ENCODE measurements around the gene UBALD1.
"Not testable (repeated sequence)": the region's sequence is repeated elsewhere in the genome, so short reads cannot be mapped to it uniquely, and the experiment has no call there.

UBALD1 gene

DNA sequence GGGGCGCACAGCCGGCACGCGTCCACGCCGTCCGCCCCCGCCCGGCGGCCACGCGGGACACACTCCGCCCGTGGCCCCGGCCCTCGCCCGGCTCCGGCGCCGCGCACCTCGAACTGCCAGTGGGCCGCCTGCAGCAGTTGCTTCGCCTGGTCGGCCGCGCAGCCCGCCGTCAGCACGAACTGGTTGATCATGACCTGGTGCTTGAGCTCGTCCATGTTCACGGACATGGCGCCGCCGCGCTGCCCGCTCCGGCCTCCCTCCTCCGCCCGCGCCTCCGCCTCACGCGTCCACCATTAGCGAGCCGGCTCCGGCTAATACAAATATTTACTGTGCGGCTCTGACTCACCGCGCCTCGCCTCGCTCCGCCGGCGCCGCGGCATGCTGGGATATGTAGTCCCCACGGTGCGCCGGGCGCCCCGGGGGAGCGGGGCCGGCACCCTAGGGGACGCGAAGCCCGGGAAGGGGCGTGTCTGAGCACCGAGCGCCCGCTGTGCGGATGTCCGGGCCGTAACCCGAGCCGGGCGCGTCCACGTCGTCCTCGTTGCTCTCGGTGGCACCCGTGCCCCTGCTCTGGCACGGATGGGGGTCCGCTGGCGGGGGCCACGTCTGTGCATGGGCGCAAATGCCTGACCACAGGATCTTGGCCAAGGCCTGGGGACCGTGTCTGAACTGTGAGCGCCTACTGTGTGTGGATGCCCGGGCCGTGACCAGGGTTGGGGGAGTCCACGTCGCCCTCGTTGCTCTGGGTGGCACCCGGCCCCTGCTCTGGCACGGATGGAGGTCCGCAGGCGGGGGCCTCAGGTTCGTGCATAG is at the start of gene UBALD1:
TSS of gene UBALD1 (minus strand) at position 318 of the 813 bp plus-strand sequence. CDS start at position 227, 91 bp downstream.
- no peak for DNase-seq

DNA sequence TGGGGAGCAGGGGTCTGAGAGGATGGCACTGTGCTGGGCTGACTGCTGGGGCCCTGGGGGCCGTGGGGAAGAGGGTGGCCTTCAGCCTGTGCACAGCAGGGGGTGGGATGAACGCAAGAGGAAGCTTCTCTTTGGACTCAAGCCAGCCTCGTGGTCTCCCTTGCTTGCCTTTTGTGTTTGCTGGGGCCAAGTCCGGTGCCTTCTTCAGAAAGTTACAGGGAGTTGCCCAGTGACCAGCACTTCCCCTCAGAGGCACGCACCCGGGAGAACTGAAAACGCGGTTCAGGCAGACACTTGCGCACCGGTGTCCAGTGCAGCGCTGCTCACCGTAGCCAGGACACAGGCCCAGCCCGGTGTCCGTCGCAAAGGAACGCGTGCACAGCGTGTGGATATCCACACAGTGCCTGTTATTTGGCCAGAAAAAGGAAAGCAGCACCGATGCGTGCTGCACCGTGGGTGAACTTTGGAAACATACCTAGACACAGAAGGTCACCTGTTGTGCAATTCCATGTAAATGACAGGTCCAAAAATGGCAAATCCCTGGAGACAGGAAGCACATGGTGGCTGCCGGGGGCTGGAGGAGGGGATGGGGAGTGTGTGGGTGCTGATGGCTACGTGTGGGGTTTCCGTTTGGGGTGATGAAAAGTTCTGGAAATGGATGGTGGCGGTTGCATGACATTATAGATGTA is 49.2 kb upstream of the UBALD1 start:
- DNase-seq = no peak

DNA sequence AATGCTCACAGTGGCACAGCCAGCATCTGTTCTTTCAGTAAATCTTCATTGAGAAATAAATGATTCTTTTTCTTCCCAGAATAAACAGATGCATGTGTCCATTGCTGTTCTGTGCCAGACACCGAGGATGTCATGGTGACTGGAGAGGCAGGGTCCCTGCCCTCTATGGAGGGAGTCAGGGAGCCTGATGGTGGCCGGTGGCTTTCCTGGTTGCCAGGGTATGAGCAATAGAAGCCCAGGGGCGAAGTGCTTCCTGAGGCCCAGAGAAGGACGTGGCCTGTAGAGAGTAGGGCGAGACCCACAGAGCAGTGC is 48.7 kb upstream of the UBALD1 start:
- no peak for DNase-seq

DNA sequence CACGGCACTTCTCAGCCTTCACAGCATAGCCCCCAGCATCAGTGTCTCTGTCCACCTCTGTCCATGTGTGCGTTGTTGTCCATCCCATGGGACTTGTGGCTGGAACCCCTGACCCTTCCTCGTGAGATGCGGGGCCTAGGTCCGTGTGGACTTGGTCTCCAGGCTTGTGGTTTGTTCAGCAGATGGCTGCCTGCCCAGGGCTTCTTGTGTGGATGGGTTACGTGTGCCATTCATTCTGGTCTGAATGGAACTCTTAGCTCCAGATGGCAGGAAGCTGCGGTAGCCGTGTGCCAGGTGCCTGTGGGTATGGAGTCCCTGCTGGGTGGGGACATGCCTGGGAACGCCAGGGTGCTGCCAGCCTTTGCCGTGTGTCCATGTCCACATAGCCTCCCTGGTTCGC is 47.0 kb upstream of the UBALD1 start:
- DNase-seq = no peak

DNA sequence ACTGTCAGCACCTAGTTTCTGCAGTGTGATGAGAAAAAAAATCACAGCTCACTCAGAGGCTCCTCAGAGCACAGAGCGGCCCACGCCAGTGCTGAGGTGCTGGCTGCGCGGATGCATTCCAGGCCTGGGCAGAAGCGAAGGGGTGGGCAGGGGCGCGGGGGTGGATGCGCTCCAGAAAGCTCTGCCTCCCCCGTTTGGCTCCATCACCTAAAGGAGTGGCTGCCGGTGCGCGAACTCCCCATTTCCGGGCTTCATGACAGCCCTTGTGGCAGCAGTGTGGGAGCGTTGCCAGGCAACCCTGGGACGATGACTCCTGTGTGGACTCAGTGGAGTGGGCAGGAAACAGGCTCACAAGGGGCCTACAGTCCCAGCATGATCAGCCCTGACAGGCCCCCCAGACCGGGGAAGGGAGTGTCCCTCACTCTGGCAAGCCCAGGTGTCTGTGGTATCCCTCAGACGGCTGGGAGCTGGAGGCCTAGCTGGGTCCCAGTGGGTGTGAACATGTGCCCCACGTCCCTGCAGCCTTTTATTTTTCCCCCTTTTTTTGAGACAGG is 45.8 kb upstream of the UBALD1 start:
- no peak for DNase-seq

DNA sequence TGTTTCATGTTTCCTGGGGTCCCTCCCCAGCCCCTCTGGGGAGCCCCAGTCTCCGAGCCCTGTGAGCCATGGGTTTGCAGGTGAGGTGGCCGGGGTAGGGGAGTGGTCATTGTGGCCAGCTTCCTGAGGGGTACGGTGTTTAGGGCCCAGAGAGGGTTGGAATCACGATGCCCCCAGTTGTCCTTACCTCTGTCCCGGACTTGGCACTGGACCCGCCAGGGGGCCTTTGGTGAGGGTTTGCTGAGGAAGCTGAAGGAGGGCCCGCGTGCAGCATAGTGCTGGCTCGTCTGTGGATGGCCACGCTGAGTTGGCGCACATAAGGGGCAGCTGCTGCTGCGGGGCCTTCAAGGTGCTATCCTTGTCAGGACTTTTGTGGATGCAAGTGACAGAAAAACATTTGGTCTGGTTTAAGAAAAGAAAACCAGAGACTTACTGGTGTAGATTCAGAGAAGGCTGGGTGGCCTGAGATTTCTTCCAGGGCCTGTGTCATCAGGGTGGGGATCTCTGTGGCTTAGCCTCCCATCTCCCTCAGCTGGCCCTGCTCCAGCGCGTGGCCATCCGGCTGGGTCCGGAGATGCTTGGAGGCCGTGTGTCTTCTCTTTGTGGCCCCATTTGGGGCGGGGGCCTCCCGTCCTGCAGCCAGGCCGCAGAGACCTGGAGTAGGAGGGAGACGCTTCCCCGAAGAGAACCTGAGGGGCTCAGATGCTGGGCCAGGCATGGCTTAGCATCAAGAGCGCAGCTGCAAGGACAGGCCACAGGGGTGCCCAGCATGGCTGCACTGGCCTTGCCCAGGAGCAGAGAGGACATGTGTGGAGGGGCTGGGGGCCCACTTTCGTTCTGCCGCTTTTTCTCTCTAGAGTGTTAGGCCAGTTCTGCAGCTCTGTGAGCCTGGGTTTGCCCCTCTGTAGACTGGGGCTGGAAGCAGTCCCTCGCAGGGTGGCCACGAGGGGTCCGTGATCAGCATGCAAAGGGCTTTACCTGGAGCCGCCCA is 45.0 kb upstream of the UBALD1 start:
- no peak for DNase-seq

DNA sequence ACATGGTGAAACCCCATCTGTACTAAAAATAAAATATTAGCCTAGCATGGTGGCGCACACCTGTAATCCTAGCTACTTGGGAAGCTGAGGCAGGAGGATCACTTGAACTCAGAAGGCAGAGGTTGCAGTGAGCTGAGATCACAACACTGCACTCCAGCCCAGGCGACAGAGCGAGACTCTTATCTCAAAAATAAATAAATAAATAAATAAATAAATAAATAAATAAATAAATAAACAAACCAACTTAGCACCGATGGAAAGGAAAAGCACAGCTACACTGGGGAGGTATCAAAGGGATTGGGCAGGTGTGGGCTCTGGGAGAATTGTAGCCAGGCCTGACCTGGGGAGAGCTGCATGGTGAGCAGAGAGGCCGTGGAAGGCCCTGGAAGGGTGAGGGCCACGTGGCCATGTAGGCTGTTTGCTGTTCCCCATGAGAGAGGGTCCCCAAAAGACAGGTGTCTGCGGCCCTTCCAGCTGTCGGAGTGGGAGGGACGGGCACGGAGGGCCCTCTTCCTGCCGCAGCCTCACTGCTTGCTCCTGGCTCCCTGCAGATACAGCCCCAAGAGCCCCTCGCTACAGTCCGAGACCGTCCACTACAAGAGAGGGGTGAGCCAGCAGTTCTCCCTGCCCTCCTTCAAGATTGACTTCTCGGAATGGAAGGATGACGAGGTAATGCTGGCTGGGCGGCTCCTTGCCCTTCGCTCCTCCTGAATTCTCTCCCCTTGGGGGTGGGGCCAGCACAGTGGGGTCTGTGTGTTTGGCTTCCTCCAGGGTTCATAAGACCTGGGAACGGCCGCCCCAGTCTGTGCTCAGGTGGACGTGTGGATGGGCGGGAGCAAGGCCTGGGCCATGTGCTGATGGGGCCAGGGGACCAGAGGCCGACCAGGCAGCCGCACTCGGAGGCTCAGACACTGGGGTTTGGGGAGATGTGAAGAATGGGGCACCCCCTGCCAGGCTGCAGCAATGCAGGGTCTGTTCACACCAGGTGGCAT is 42.3 kb upstream of the UBALD1 start:
- DNase-seq = no peak

DNA sequence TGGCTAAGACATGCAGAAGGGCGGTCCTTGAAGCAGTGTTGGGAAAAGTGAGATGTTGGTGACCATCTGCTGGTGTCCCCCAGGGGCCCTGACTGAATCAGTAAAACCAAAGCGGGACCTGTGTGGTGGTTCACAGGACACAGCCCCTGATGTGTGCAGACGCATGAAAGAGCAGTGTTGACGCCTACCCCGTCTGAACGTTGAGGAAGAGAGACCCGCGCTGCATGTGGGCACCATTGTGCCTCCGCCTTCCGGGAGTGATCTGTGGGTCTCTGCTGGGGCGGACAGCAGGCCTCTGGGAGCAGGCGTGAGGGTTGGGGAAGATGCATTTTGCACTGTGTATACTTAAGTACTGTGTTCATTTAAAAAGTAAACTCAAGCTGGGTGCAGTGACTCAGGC is 41.5 kb upstream of the UBALD1 start:
- no peak for DNase-seq

DNA sequence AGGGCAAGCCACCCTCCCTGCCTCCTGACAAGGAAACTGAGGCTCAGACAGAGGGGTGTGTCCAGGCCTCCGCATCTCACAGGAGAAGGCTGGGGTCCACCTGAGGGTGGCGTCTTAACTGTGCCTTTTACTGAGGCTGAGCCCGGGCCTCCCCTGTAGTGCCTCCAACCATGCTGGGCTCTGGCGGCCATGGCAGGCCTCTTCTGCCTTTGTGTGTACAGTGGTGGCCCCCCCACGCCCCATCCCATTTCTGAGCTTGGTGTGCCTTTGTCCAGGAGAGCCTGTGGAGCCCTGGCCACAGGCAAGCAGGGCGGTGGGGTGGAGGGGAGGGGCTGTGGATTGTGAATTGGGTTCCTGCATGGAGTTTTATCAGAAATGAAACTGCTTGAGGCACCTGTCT is 41.1 kb upstream of the UBALD1 start:
- DNase-seq = no peak

DNA sequence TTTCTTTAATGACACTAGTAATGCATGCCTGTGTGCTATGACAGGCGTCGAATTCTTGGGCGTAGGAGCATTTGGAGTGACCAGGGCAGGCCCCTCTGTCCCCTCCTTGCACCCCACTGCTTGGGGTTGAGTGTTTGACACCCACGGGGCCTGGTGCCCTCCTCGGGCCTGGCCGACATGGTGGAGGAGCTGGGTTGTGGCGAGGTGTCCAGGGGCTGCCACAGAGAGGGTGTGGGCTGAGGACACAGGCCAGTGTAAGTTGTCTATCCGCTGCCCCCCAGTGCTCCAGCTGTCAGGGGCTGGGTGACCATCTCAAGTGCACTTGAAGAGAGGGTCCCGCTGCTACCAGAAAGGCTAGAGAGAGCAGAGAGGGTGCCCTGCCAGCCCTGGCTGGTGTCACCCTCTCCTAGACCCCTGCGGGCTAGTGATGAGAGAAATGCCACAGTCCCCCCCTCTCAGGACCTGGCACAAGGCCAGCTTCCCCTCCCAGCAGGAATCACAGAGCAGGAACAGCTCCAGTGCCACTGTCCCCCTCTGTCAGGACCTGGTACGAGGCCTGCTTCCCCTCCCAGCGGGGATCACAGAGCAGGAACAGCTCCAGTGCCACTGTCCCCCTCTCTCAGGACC is 40.4 kb upstream of the UBALD1 start:
- no peak for DNase-seq

DNA sequence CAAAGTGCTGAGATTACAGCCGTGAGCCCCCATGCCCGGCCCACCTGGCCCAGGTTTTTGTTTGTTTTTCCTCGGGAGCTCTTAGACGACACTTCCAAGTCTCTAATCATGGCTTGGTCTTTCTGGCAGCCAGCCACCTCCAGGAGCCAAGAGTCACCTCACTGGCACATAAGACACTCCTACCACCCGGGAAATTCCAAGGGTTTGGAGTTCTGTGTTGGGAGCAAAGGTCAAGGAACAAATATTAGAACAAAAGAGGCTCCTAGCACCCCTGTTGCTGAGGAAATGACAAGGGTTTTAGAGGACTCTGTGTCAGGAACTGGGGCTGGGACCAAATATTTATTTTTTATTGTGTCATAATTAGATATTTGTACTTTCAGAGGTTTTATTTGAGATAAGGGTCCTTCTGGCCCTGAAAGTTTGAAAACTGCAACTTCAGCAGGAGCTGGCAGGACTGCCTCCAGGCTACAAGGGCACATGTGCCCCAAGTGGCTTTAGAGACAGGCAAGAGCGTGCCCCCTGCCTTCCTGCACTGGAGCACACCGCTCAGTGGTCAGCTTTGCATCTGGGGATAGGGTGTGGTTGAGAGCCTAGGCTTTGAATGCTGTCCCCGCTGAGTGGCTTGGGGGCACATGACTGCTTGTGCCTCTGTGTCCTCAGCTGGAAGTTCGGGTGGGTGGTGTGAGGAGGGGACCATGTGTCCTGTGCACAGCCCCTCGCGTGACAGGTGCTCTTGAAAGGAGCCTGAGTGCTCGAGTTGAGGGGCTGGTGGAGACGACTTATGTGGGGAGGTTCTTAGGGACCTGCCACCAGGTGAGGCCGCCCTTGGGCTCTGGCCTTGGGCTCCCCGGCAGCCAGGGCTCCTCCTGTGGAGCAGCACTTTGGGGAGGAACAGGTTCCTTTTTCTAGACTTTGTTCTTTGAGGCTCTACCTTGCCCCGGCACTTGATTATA is 39.6 kb upstream of the UBALD1 start:
- no peak for DNase-seq

DNA sequence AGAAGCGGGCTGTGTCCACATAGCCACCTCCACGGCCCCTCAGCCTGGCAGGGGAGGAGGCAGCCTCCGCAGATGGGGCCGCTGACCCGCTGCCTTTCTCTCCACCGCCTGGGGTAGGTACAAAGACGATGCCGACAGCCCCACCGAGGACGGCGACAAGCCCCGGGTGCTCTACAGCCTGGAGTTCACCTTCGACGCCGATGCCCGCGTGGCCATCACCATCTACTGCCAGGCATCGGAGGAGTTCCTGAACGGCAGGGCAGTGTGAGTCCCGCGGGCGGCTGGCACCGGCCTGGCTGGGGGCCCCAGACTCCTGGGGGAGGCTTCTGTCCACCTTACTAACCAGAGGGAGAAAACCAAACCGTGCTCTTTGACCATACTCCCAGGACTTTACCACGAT is 37.9 kb upstream of the UBALD1 start:
- DNase-seq = no peak

DNA sequence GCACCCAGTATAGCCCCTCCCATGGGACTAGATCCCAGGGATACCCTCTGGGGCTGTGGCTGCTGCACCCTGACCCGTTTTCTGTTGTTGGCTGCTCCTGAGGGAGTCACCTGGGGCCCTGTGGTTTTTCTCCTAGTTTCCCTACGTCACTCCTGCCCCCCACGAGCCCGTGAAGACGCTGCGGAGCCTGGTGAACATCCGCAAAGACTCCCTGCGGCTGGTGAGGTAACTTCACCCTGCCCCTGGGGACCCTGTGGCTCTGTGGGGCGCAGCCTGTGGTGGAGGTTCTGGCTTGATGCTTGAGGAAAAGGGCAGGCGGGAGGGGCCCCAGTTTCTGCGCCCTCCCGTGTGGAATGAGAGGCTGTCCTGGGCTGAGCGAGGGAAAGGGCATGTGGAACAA is 37.1 kb upstream of the UBALD1 start:
- no peak for DNase-seq

DNA sequence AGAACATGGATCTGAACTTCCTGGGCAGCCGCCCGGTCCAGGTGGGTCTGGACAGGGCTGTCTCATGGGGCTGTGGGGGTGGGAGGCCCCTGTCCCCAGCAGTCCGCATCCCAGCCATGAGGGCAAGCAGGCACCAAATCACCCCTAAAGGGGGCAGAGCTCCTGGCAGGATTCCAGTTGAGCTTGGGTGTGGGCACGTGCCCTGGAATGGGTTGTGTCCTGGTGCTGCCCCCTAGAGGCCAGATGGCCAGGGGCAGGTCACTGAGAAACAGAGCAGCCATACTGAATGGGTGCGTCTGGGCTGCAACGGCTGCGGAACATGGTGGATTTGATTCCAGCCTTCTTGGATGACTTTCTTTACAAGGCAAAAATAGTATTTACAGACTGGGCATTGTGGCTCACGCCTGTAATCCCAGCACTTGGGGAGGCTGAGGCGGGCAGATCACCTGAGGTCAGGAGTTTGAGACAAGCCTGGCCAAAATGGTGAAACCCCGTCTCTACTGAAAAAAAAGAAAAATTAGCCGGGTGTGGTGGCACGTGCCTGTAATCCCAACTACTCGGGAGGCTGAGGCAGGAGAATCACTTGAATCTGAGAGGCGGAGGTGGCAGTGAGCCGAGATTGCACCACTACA is 35.9 kb upstream of the UBALD1 start:
- not testable (repeated sequence) for DNase-seq

DNA sequence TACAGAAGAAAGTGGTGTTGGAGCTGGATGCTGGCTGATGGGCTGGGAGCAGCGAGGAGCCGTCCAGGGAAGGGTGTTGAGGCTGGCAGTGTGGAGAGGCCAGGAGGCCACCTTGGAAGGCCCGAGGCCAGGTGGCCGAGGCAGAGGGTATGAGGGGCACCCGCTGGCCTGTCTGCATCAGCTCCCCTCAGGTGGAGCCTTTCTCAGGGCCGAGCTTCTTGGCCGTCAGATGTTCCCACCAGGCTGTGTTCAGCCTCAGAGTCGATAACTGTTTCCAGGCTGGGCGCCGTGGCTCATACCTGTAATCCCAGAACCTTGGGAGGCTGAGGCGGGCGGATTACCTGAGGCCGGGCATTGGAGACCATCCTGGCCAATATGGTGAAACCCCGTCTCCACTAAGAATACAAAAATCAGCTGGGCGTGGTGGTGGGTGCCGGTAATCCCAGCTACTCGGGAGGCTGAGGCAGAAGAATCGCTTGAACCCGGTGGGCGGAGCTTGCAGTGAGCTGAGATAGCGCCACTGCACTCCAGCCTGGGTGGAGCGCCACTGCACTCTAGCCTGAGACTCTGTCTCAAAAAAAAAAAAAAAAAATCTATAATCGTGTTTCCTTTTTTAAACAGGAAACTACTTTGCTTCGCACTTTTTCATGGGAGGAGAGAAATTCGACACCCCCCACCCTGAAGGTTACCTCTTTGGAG is 35.2 kb upstream of the UBALD1 start:
- DNase-seq = no peak

DNA sequence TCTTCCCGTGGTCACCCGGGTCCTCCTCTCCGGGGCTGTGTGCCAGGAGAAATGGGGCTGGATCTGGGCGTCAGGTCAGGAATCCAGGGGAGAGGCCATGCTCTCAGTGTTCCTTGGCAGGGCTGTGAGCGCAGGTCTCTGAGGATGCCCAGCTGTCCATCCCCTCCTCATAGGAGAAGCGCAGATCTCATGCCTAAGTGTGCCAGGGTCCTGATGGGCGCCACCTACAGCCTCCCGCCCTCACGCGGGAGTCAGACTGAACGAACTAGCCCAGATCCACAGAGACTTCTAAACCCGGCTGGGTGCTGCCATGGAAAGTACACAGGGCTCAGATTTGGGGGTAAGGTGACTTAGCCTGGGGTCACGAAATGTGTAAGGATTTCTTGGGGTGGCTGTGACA is 34.2 kb upstream of the UBALD1 start:
- no peak for DNase-seq

DNA sequence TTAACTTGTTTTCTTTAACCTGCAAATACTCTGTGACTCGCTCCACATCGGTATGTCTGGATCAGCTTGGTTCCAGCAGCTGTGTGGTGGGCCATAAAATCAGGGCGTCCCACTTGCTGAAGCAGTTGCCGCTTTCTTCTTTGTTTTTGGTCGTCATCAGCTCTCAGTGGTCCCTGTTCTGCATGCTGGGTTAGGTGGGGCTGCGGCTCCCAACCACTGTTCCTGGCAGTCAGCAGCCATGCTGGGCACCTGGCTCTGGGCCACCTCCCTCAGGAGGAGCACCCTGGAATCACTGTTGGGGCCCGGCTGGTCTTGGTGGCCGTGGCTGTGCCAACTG is 32.9 kb upstream of the UBALD1 start:
- no peak for DNase-seq

DNA sequence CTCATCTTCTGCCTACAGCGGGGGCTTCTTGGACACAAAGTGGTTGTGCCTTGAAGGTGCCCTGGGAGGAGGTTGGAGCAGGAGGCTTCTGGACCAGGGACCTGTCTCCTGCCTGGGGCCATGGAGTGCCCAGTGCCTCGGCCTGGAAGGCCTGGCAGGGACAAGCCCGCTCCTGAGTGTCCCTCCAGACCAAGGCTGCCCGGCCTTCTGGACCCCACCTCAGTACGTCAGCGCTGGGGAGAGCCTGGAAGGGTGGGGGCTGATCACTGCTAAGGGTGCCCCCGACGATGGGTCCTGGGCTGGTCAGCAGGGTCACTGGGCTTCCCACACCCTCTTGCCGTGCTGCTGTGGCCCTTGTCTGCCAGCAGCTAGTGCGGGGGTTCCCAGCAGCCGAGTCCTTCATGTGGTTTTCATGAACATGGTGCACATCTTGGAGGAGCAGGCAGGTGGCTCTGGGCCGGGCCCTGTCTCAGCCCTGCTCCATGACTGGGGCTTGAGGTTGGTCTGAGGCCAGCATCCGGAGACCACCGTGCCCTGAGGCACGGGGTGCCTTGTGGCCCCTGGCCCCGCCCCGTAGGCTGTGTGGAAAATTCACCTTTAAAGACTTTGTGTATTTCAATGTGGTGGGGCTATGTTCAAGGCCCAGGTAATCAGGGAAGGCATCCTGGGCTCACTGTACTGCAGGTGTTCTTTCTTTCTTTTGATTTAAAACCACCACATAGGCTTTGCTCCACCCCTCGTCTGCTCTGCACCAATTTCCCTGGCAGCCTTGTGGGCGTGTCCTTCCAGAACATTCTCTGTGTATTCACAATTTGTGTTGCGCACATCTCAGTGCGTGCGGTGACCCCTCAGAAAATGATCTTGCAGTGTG is 32.3 kb upstream of the UBALD1 start:
- DNase-seq = no peak
